Endothelial cell of umbilical vein (primary cell): ENCODE data around the gene PNPLA6. TPM values are rescaled to one million over a fixed set of nuclear protein-coding genes. Genes with fewer than 3 reads are reported as not detected.

ENCODE experiments used
- BruUV-seq: library from RNA; stranded (reverse); fragments of 400-500 nt; replicated peaks from 2 replicates; lab custom pipeline; 2021; lab: Mats Ljungman, UMichigan
- CTCF ChIA-PET: fragments of 300-600, 350-600 bp; sonication (Branson Sonifier 250); formaldehyde crosslinking; loops from one replicate; lab custom pipeline; 2021; ENCODE audit warnings: antibody characterized with exemption, inconsistent platforms; lab: Charles Lee
- POLR2A ChIA-PET: fragments of 300-600, 350-600 bp; sonication (Branson Sonifier 250); formaldehyde crosslinking; loops from one replicate; lab custom pipeline; 2021; ENCODE audit warnings: antibody characterized with exemption, inconsistent platforms; lab: Charles Lee
- DNase-seq: peaks from one replicate; pipeline ENCODE4 v3.0.0-alpha.2; 2011; ENCODE audit warnings: low read depth, low spot score
- FAIRE-seq: peaks from 2 replicates; lab custom pipeline; 2011; peaks lifted over from hg19 to GRCh38; lab: Jason Lieb, UNC
- H2AFZ ChIP-seq: 2 replicates; pipeline ENCODE4 v1.6.0; 2012; ENCODE audit warnings: low read depth, low read length, control low read depth, inconsistent platforms
- H3K27ac ChIP-seq: 2 replicates; pipeline ENCODE4 v1.5.1; 2011; ENCODE audit warnings: low read depth, mild to moderate bottlenecking, control low read depth, low read length, moderate library complexity; ENCODE audit not compliant: insufficient read depth
- H3K27me3 ChIP-seq, 2 experiments: 2 replicates each; pipeline versions ENCODE4 v1.6.0 to v1.6.1; 2011; ENCODE audit warnings: low read length in 2 of 2, mixed read lengths in 1 of 2; ENCODE audit not compliant: control insufficient read depth in 2 of 2, insufficient read depth in 2 of 2
- H3K36me3 ChIP-seq, 2 experiments: 2 replicates in 1 of 2; 3 replicates in 1 of 2; pipeline ENCODE4 v1.5.1; 2011; ENCODE audit warnings: low read length in 2 of 2, mild to moderate bottlenecking in 1 of 2, moderate library complexity in 1 of 2; ENCODE audit not compliant: control insufficient read depth in 2 of 2, insufficient read depth in 2 of 2; ENCODE audit errors: extremely low read depth in 1 of 2
- H3K4me1 ChIP-seq: 3 replicates; pipeline ENCODE4 v1.5.1; 2011; ENCODE audit warnings: mild to moderate bottlenecking, low read length; ENCODE audit not compliant: control insufficient read depth, insufficient read depth; ENCODE audit errors: extremely low read depth
- H3K4me2 ChIP-seq: 2 replicates; pipeline ENCODE4 v1.6.1; 2011; ENCODE audit warnings: low read length, control low read depth, mixed read lengths; ENCODE audit not compliant: insufficient read depth
- H3K4me3 ChIP-seq, 3 experiments: fragments of 200-600 bp in 1 of 3; sonication (generic), shearing (Covaris generic) in 1 of 3; replicated peaks in 1 of 3; 2 replicates each; pipeline ENCODE4 v1.5.1; 2011 to 2016; ENCODE audit warnings: control low read depth in 3 of 3, low read length in 3 of 3, mild to moderate bottlenecking in 2 of 3, inconsistent platforms in 1 of 3, low read depth in 1 of 3, moderate library complexity in 1 of 3; ENCODE audit not compliant: insufficient read depth in 1 of 3
- H3K79me2 ChIP-seq: 2 replicates; pipeline ENCODE4 v1.6.0; 2012; ENCODE audit warnings: low read length, inconsistent platforms; ENCODE audit not compliant: control insufficient read depth, insufficient read depth
- H3K9ac ChIP-seq: replicated peaks from 2 replicates; pipeline ENCODE3; 2011; ENCODE audit warnings: low read length, control low read depth; ENCODE audit not compliant: insufficient read depth; ENCODE audit errors: extremely low read depth
- H3K9me1 ChIP-seq: replicated peaks from 3 replicates; pipeline ENCODE4 v1.6.0; 2011; ENCODE audit warnings: mild to moderate bottlenecking, low read length; ENCODE audit not compliant: control insufficient read depth, insufficient read depth; ENCODE audit errors: extremely low read depth
- H3K9me3 ChIP-seq: replicated peaks from 2 replicates; pipeline ENCODE4 v1.5.1; 2012; ENCODE audit warnings: low read length, inconsistent platforms; ENCODE audit not compliant: control insufficient read depth, insufficient read depth
- H4K20me1 ChIP-seq: replicated peaks from 2 replicates; pipeline ENCODE3; 2011; ENCODE audit warnings: mild to moderate bottlenecking, low read length; ENCODE audit not compliant: control insufficient read depth, insufficient read depth; ENCODE audit errors: extremely low read depth
- EZH2 ChIP-seq: IDR thresholded peaks from 2 replicates; pipeline ENCODE4 v1.6.1; 2012; ENCODE audit warnings: borderline replicate concordance, low read depth, mild to moderate bottlenecking, moderate library complexity, low read length, inconsistent platforms; ENCODE audit not compliant: severe bottlenecking
- MYC ChIP-seq: IDR thresholded peaks from one replicate; pipeline ENCODE4 v1.6.1; 2011; ENCODE audit warnings: mild to moderate bottlenecking, low read depth, low read length
- POLR2A ChIP-seq: IDR thresholded peaks from 2 replicates; pipeline ENCODE4 v1.6.1; 2012; ENCODE audit warnings: low read depth, mild to moderate bottlenecking, control low read depth, low read length
- POLR2AphosphoS5 ChIP-seq: IDR thresholded peaks from 2 replicates; pipeline ENCODE4 v1.6.1; 2012; ENCODE audit warnings: low read depth, mild to moderate bottlenecking, control low read depth, low read length, moderate library complexity; ENCODE audit not compliant: insufficient read depth
- dilution Hi-C: fragments of 300-500 bp; cut with MboI; formaldehyde crosslinking; loops from one replicate; pipeline ENCODE4 v1.15.0; 2019; ENCODE audit warnings: low sequenced_read_pairs; ENCODE audit not compliant: extremely low pct_ligation_motif_present
- intact Hi-C: fragments of 100-400 bp; cut with micrococcal nuclease; formaldehyde crosslinking; loops from one replicate; pipeline ENCODE4 v1.10.0; 2022
- polyA plus RNA-seq, 4 experiments: library from polyadenylated mRNA; depleted of rRNA in 3 of 4; stranded (reverse) in 3 of 4; unstranded in 1 of 4; fragments of >200 nt; gene quantifications; 2 replicates each; pipeline versions ENCODE4 v1.2.1 to v1.2.3, GENCODE V29; 2011 to 2012; ENCODE audit warnings: missing spikeins in 1 of 4
- total RNA-seq: library from RNA; stranded (reverse); gene quantifications from 2 replicates; pipeline ENCODE4 v1.2.3, GENCODE V29; 2021
- TF ChIP-seq, protein P1 (sequence below), 2 donors: IDR thresholded peaks; 1 replicate in 1 of 2; 2 replicates in 1 of 2; pipeline ENCODE4 v1.5.1; 2011; ENCODE audit warnings: low read length in 2 of 2, mild to moderate bottlenecking in 2 of 2, moderate library complexity in 2 of 2, control low read depth in 1 of 2, inconsistent platforms in 1 of 2, low read depth in 1 of 2; ENCODE audit not compliant: insufficient read depth in 1 of 2; ENCODE audit errors: extremely low read depth in 1 of 2

The PNPLA6 gene
- total and polyA plus RNA-seq, 2 donors (not counting 3 experiments of a cell fraction or from before 2014, with no cell fraction given), result 106 to 164 TPM

DNA sequence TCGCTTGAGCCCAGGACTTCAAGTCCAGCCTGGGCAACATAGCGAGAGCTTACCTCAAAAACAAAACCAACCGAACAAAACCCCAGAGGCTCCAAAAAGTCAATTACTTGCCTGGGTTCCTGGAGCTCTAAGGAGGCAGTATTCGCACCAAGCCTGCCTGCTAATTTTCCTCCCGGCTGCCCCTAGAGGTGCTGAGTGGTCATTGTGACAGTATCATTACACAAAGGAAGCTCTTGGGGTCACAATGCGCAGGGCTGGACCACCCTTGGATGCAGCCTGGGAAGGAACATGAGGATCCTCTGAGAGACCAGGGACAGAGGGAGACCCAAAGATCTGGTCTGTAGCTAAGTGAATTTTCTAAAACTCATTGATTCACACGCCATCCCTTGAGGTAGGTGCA, 38.2 kb upstream of the PNPLA6 start:
- Histone ChIP-seq H3K9me3 (no peaks in the 10 kb centered on the region), H3K9me1 (no peaks in the 10 kb centered on the region), H3K4me3 (no peak overlapping the region), H3K4me1 (peaks cover 6% of the 10 kb centered on the region), H3K9ac (no peak overlapping the region), H3K27ac (no peak overlapping the region), H3K36me3 (no peaks in the 10 kb centered on the region), H4K20me1 (no peaks in the 10 kb centered on the region), H3K4me2 (no peak overlapping the region), H3K79me2 (no peaks in the 10 kb centered on the region), H3K27me3 (peaks cover 0 to 3% of the 10 kb centered on the region in 2 experiments), H2AFZ (no peak overlapping the region)
- BruUV-seq, result no TSS peak
- DNase-seq (no peak), FAIRE-seq (no peak)
- intact Hi-C loops, result no loop called here
- TF ChIP-seq MYC, result no peak
- TF ChIP-seq POLR2A, result no peak
- TF ChIP-seq, protein P1, sequence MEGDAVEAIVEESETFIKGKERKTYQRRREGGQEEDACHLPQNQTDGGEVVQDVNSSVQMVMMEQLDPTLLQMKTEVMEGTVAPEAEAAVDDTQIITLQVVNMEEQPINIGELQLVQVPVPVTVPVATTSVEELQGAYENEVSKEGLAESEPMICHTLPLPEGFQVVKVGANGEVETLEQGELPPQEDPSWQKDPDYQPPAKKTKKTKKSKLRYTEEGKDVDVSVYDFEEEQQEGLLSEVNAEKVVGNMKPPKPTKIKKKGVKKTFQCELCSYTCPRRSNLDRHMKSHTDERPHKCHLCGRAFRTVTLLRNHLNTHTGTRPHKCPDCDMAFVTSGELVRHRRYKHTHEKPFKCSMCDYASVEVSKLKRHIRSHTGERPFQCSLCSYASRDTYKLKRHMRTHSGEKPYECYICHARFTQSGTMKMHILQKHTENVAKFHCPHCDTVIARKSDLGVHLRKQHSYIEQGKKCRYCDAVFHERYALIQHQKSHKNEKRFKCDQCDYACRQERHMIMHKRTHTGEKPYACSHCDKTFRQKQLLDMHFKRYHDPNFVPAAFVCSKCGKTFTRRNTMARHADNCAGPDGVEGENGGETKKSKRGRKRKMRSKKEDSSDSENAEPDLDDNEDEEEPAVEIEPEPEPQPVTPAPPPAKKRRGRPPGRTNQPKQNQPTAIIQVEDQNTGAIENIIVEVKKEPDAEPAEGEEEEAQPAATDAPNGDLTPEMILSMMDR (IDR thresholded peaks at IDR 0.05; ENCODE audit: extremely low read depth in 1 of 2, insufficient read depth in 1 of 2, low read depth in 1 of 2, low read length in 2 of 2), result peak; percentile 25 to 40
- POLR2A ChIA-PET, result no interaction called here
- CTCF ChIA-PET, result interaction anchor here (0.5 to 2.8 kb wide), 13 partner anchors 9 to 198 kb away, joined by 3 to 20 read pairs (median 6); partner anchors contain the start of genes MCOLN1, TRAPPC5 and ZNF358
- dilution Hi-C loops, result no loop called here

DNA sequence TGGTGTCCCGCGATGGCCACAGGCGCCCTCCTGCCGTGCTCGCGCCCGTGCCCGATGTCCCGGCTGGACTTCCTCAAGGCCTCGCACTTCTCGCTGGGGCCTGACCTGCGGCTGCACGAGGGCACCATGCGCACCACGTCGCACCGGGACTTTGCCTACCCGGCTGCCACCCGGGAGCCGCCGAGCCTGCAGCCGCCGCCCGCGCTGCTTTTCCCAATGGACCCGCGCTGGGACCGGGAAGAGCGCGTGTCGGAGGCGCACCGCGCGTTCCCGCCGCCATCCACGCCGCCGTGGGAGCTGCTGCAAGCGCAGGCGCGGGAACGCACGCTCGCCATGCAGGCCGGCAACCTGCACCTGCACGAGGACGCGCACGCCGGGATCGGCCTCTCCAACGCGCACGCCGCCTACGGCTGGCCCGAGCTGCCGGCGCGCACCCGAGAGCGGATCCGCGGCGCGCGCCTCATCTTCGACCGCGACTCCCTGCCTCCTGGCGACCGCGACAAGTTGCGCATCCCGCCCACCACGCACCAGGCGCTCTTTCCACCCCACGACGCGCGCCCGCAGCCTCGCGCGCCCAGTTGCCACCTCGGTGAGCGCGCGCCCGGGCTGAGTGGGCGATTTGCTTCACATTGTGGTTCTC, 34.6 kb upstream of the PNPLA6 start:
- no TSS peak for BruUV-seq
- Histone ChIP-seq H3K36me3 (no peaks in the 10 kb centered on the region), H3K4me1 (no peaks in the 10 kb centered on the region), H3K4me2 (peak overlapping the region; percentile 42), H3K9me1 (no peaks in the 10 kb centered on the region), H3K9me3 (no peaks in the 10 kb centered on the region), H3K27me3 (peaks cover 0 to 4% of the 10 kb centered on the region in 2 experiments), H3K79me2 (no peaks in the 10 kb centered on the region), H2AFZ (peak overlapping the region; percentile 78), H3K4me3 (peak overlapping the region in 1 of 3 experiments; percentile 32), H3K9ac (no peak overlapping the region), H4K20me1 (no peaks in the 10 kb centered on the region), H3K27ac (no peak overlapping the region)
- POLR2A ChIA-PET, result no interaction called here
- dilution Hi-C loops, result no loop called here
- intact Hi-C loops, result no loop called here
- DNase-seq (peak; percentile 47), FAIRE-seq (no peak)
- TF ChIP-seq POLR2AphosphoS5 (no peak), EZH2 (peak; percentile 51)
- CTCF ChIA-PET, result no interaction called here
